GM23338 (cell line): ENCODE measurements around the gene ABCB8. TPM values are rescaled to one million over a fixed set of nuclear protein-coding genes. Genes with fewer than 3 reads are reported as not detected.
A peak's percentile ranks its signal among the peaks of the same experiment; 100 is the strongest.

ENCODE experiments used
- ATAC-seq: fragments of 200-7000 bp; cut with Tn5 transposase; 3 replicates; pipeline ENCODE4 v1.9.1; 2020
- DNase-seq: peaks from one replicate; pipeline ENCODE4 v3.0.0-alpha.2; 2015; ENCODE audit warnings: low spot score
- H2AFZ ChIP-seq: fragments of 200-600 bp; sonication (generic); 2 replicates; pipeline ENCODE4 v1.8.0; 2016; ENCODE audit warnings: antibody characterized with exemption, mild to moderate bottlenecking, moderate library complexity
- H3F3A ChIP-seq: fragments of 200-600 bp; sonication (generic); replicated peaks from 2 replicates; pipeline ENCODE4 v1.8.0; 2017; ENCODE audit warnings: antibody characterized with exemption, mixed run types, low read depth
- H3K27ac ChIP-seq: fragments of 200-600 bp; sonication (generic); 2 replicates; pipeline ENCODE4 v1.6.1; 2016; ENCODE audit warnings: low read depth
- H3K27me3 ChIP-seq: fragments of 200-600 bp; sonication (generic); 2 replicates; pipeline ENCODE4 v1.8.0; 2016; ENCODE audit warnings: mild to moderate bottlenecking, mixed run types, moderate library complexity; ENCODE audit not compliant: insufficient read depth
- H3K36me3 ChIP-seq: fragments of 200-600 bp; sonication (generic); 2 replicates; pipeline ENCODE4 v1.8.0; 2016; ENCODE audit warnings: mild to moderate bottlenecking; ENCODE audit not compliant: insufficient read depth
- H3K4me1 ChIP-seq: fragments of 200-600 bp; sonication (generic); 2 replicates; pipeline ENCODE4 v1.8.0; 2016; ENCODE audit warnings: mild to moderate bottlenecking, moderate library complexity; ENCODE audit not compliant: insufficient read depth
- H3K4me2 ChIP-seq: fragments of 200-600 bp; sonication (generic); 2 replicates; pipeline ENCODE4 v1.7.1; 2017; ENCODE audit warnings: mixed run types
- H3K4me3 ChIP-seq: fragments of 200-600 bp; sonication (generic); 2 replicates; pipeline ENCODE4 v1.6.1; 2016; ENCODE audit warnings: mixed run types
- H3K79me2 ChIP-seq: fragments of 200-600 bp; sonication (generic); replicated peaks from 2 replicates; pipeline ENCODE4 v1.8.0; 2017; ENCODE audit warnings: mild to moderate bottlenecking; ENCODE audit not compliant: insufficient read depth
- H3K9me2 ChIP-seq: fragments of 200-600 bp; sonication (generic); 2 replicates; pipeline ENCODE4 v1.8.0; 2017; ENCODE audit not compliant: insufficient read depth
- H4K20me1 ChIP-seq: fragments of 200-600 bp; sonication (generic); replicated peaks from 2 replicates; pipeline ENCODE4 v1.8.0; 2017; ENCODE audit warnings: mild to moderate bottlenecking; ENCODE audit not compliant: insufficient read depth
- H3K27ac Mint-ChIP-seq: 2 replicates; pipeline ENCODE4 v1.8.0; 2020; ENCODE audit warnings: inconsistent platforms, mild to moderate bottlenecking, moderate library complexity, mixed read lengths
- H3K27me3 Mint-ChIP-seq: 3 replicates; pipeline ENCODE4 v1.8.0; 2022; ENCODE audit warnings: low read depth, mild to moderate bottlenecking, moderate library complexity, mixed read lengths, inconsistent platforms; ENCODE audit not compliant: insufficient read depth, poor library complexity
- H3K36me3 Mint-ChIP-seq: 3 replicates; pipeline ENCODE4 v1.8.0; 2021; ENCODE audit warnings: low read depth, mild to moderate bottlenecking, inconsistent platforms, moderate library complexity, mixed read lengths
- H3K4me1 Mint-ChIP-seq: 3 replicates; pipeline ENCODE4 v1.8.0; 2020; ENCODE audit warnings: mild to moderate bottlenecking, inconsistent platforms, mixed read lengths
- H3K4me3 Mint-ChIP-seq: 3 replicates; pipeline ENCODE4 v1.8.0; 2021; ENCODE audit warnings: moderate library complexity, mild to moderate bottlenecking, inconsistent platforms, mixed read lengths
- H3K9me3 Mint-ChIP-seq: 3 replicates; pipeline ENCODE4 v1.8.0; 2020; ENCODE audit warnings: moderate library complexity, mild to moderate bottlenecking, inconsistent platforms, mixed read lengths
- CREB1 ChIP-seq: fragments of 250-450 bp; sonication (Bioruptor Pico); IDR thresholded peaks from 2 replicates; pipeline ENCODE4 v1.5.0; 2020; ENCODE audit warnings: low read depth, mild to moderate bottlenecking, moderate library complexity
- CTCF ChIP-seq, 2 experiments: fragments of 200-600 bp in 1 of 2; sonication (generic) in 1 of 2; conservative IDR thresholded peaks; 2 replicates each; pipeline versions ENCODE4 v1.5.1 to v1.6.1; 2016 to 2017; ENCODE audit warnings: antibody characterized with exemption in 2 of 2, low read depth in 2 of 2, mild to moderate bottlenecking in 2 of 2, moderate library complexity in 1 of 2
- ETS1 ChIP-seq: IDR thresholded peaks from 2 replicates; pipeline ENCODE4 v1.6.1; 2016; ENCODE audit warnings: antibody characterized with exemption
- REST ChIP-seq: IDR thresholded peaks from one replicate; pipeline ENCODE4 v1.6.1; 2018; ENCODE audit warnings: antibody characterized with exemption; ENCODE audit not compliant: unreplicated experiment
- ZNF114 ChIP-seq: fragments of 250-450 bp; sonication (Bioruptor Pico); IDR thresholded peaks from 2 replicates; pipeline ENCODE4 v1.5.0; 2020; ENCODE audit warnings: mild to moderate bottlenecking, moderate library complexity
- ZNF331 ChIP-seq: fragments of 250-450 bp; sonication (Bioruptor Pico); IDR thresholded peaks from 2 replicates; pipeline ENCODE4 v1.5.0; 2020; ENCODE audit warnings: low read depth, mild to moderate bottlenecking, moderate library complexity
- ZNF462 ChIP-seq: fragments of 250-450 bp; sonication (Bioruptor Pico); IDR thresholded peaks from 2 replicates; pipeline ENCODE4 v1.5.0; 2020; ENCODE audit warnings: mild to moderate bottlenecking, moderate library complexity
- polyA plus RNA-seq: library from polyadenylated mRNA; unstranded; fragments of >200 nt; fragmentation: Nextera tagmentation; extraction: Ambion mirVana; gene quantifications from 2 replicates; pipeline ENCODE4 v1.2.1, GENCODE V29; 2016
- total RNA-seq: library from RNA; depleted of rRNA; stranded (reverse); fragments of >200 nt; shearing (Covaris generic); gene quantifications from 2 replicates; pipeline ENCODE4 v1.2.3, GENCODE V29; 2014

The ABCB8 gene
- total and polyA plus RNA-seq, 2 experiments from 2014 or later = 11.4 to 27.1 TPM

GRCh38 chr7:150986099-150986512, 42.1 kb upstream of the ABCB8 start:
- no peaks in the 10 kb centered on the region for H3F3A ChIP-seq
- peaks cover 11% of the 10 kb centered on the region; the same call in 1 of the 2 replicates for H3K27me3 ChIP-seq
- H3K36me3 Mint-ChIP-seq = peaks cover 20% of the 10 kb centered on the region
- H3K4me2 ChIP-seq = no peak overlapping the region
- H3K9me2 ChIP-seq = no peaks in the 10 kb centered on the region
- DNase-seq (peak; percentile 91), ATAC-seq (peak; percentile 71)
- H3K79me2 ChIP-seq = no peaks in the 10 kb centered on the region
- peaks cover 26% of the 10 kb centered on the region for H3K27me3 Mint-ChIP-seq
- H3K4me3 Mint-ChIP-seq = no peak overlapping the region
- H3K27ac Mint-ChIP-seq = no peak overlapping the region
- H2AFZ ChIP-seq = no peak overlapping the region
- peaks cover 4% of the 10 kb centered on the region for H3K4me1 ChIP-seq
- H3K27ac ChIP-seq = no peak overlapping the region
- H3K4me1 Mint-ChIP-seq = peaks cover 8% of the 10 kb centered on the region
- TF ChIP-seq CREB1 (CRISPR knock-in tag) (no peak), ETS1 (no peak), CTCF (conservative IDR thresholded peaks at IDR 0.05; ENCODE audit: low read depth in 2 of 2) (peak; percentile 70 to 86), ZNF331 (CRISPR knock-in tag) (peak; percentile 62; the same call in 1 of the 2 replicates), REST (peak; percentile 40)
- no peaks in the 10 kb centered on the region for H3K36me3 ChIP-seq
- H3K9me3 Mint-ChIP-seq = peaks cover 19% of the 10 kb centered on the region
- no peaks in the 10 kb centered on the region for H4K20me1 ChIP-seq
- no peak overlapping the region for H3K4me3 ChIP-seq

- H3K9me2 ChIP-seq = no peaks in the 10 kb centered on the region
- Mint-ChIP-seq H3K4me1 (peaks cover 4% of the 10 kb centered on the region; the same call in 1 of the 3 replicates), H3K36me3 (peaks cover 24% of the 10 kb centered on the region), H3K9me3 (peaks cover 24% of the 10 kb centered on the region), H3K27me3 (peaks cover 24% of the 10 kb centered on the region), H3K4me3 (no peak overlapping the region), H3K27ac (no peak overlapping the region)
- H3K27ac ChIP-seq = no peak overlapping the region
- H3K4me2 ChIP-seq = no peak overlapping the region
- no peak overlapping the region for H2AFZ ChIP-seq
- no peak overlapping the region for H3K4me3 ChIP-seq
- ATAC-seq (no peak), DNase-seq (no peak)
- no peaks in the 10 kb centered on the region for H3F3A ChIP-seq
- no peaks in the 10 kb centered on the region for H3K79me2 ChIP-seq
- no peaks in the 10 kb centered on the region for H4K20me1 ChIP-seq
- no peaks in the 10 kb centered on the region for H3K36me3 ChIP-seq
- H3K4me1 ChIP-seq = peaks cover 4% of the 10 kb centered on the region
- peaks cover 7% of the 10 kb centered on the region; the same call in 1 of the 2 replicates for H3K27me3 ChIP-seq
- no peak for TF ChIP-seq ZNF331 (CRISPR knock-in tag)
- no peak for TF ChIP-seq ZNF114
- no peak for TF ChIP-seq ZNF462
Measured at GRCh38 chr7:150986556-150986955, 41.7 kb upstream of the ABCB8 start.
